Kidney (tissue), 14 donors: ENCODE data around the gene RASGRP2. TPM values are rescaled to one million over a fixed set of nuclear protein-coding genes. Genes with fewer than 3 reads are reported as not detected.

Experiments used
- DNase-seq, 5 donors: peaks; one replicate each; pipeline ENCODE4 v3.0.0-alpha.2; 2013 to 2020
- FAIRE-seq: peaks from 2 replicates; lab custom pipeline; 2012; peaks lifted over from hg19 to GRCh38; lab: Jason Lieb, UNC
- H3K27ac ChIP-seq, 2 donors: one replicate each; pipeline ENCODE4 v1.7.0; 2013; ENCODE audit warnings: low read depth in 2 of 2, low read length in 2 of 2, inconsistent platforms in 1 of 2
- H3K27me3 ChIP-seq: one replicate; pipeline ENCODE4 v1.7.1; 2013; ENCODE audit warnings: low read length, inconsistent platforms; ENCODE audit not compliant: control insufficient read depth, insufficient read depth
- H3K36me3 ChIP-seq, 3 donors: one replicate each; pipeline versions ENCODE4 v1.7.0 to v1.7.1; 2013; ENCODE audit warnings: low read length in 3 of 3, control low read depth in 1 of 3, inconsistent platforms in 1 of 3; ENCODE audit not compliant: insufficient read depth in 3 of 3, control insufficient read depth in 2 of 3
- H3K4me1 ChIP-seq, 3 donors: one replicate each; pipeline versions ENCODE4 v1.7.0 to v1.7.1; 2013; ENCODE audit warnings: low read length in 3 of 3, inconsistent platforms in 1 of 3, low read depth in 1 of 3; ENCODE audit not compliant: control insufficient read depth in 2 of 3, insufficient read depth in 2 of 3
- H3K4me3 ChIP-seq, 3 donors: one replicate each; pipeline versions ENCODE4 v1.7.0 to v1.8.1; 2013; ENCODE audit warnings: low read length in 3 of 3, control low read depth in 1 of 3, inconsistent platforms in 1 of 3
- H3K9ac ChIP-seq, 3 donors: one replicate each; pipeline versions ENCODE4 v1.7.0 to v1.7.1; 2013; ENCODE audit warnings: low read length in 3 of 3, control low read depth in 1 of 3, inconsistent platforms in 1 of 3
- H3K9me3 ChIP-seq, 3 donors: one replicate each; pipeline versions ENCODE4 v1.7.0 to v1.7.1; 2013; ENCODE audit warnings: low read length in 3 of 3, control low read depth in 1 of 3, inconsistent platforms in 1 of 3; ENCODE audit not compliant: control insufficient read depth in 2 of 3, insufficient read depth in 1 of 3
- CTCF ChIP-seq: IDR thresholded peaks from 3 replicates; pipeline ENCODE4 v1.5.1; 2012; ENCODE audit warnings: mild to moderate bottlenecking, moderate library complexity, borderline replicate concordance; ENCODE audit not compliant: insufficient read depth; ENCODE audit errors: extremely low read depth
- intact Hi-C: fragments of 100-400 bp; cut with DNase I; formaldehyde crosslinking; loops from one replicate; pipeline ENCODE4 v1.11.1; 2022
- polyA plus RNA-seq: library from polyadenylated mRNA; stranded (reverse); fragments of 350-450 nt; fragmentation: Illumina TruSeq; extraction: RNeasy Lipid Tissue Mini Kit (QIAGEN cat#74804); gene quantifications from one replicate; pipeline ENCODE4 v1.2.3, GENCODE V29; 2014; ENCODE audit warnings: low read depth, low replicate concordance; ENCODE audit not compliant: insufficient read depth
- total RNA-seq: library from RNA; stranded (reverse); fragmentation: NEBNext Ultra II Directional; extraction: Animal tissue kit (Norgen Biotek cat#: 25700); gene quantifications from one replicate; pipeline ENCODE4 v1.2.1, GENCODE V29; 2021
- donor health status: control.
- donor health status: control.
- donor health status: control.
- donor health status: control.
- donor health status: control.
- donor health status: DM: yes; HTN: yes; CAD: no.
- donor health status: Normal renal cell carcinoma (clear cell type).

The RASGRP2 gene
- total and polyA plus RNA-seq, 2 donors from 2014 or later: 14.1 to 42.6 TPM

- Histone ChIP-seq H3K36me3 (peaks cover 0 to 3% (median 0%) of the 10 kb centered on the region in 3 donors), H3K4me3 (no peak overlapping the region), H3K9ac (no peak overlapping the region), H3K4me1 (peaks cover 3 to 24% (median 23%) of the 10 kb centered on the region in 3 donors), H3K9me3 (no peaks in the 10 kb centered on the region), H3K27me3 (no peaks in the 10 kb centered on the region), H3K27ac (no peak overlapping the region)
- no peak for TF ChIP-seq CTCF
- DNase-seq (peak in 2 of 5 donors; percentile 35 to 53), FAIRE-seq (no peak)
- intact Hi-C loops: no loop called here
Measured at GRCh38 chr11:64757549-64758329, 13.8 kb upstream of the RASGRP2 start.

GRCh38 chr11:64755681-64756361 lies 11.9 kb upstream of the RASGRP2 start:
- Histone ChIP-seq H3K9ac (no peak overlapping the region), H3K27ac (no peak overlapping the region), H3K4me3 (no peak overlapping the region), H3K36me3 (no peaks in the 10 kb centered on the region), H3K27me3 (no peaks in the 10 kb centered on the region), H3K9me3 (no peaks in the 10 kb centered on the region), H3K4me1 (peaks cover 0 to 15% (median 14%) of the 10 kb centered on the region in 3 donors)
- peak in 2 of 5 donors; percentile 29 to 40 for DNase-seq
- intact Hi-C loops: no loop called here
- no peak for FAIRE-seq
- TF ChIP-seq CTCF: no peak

GRCh38 chr11:64754919-64755662 lies 11.1 kb upstream of the RASGRP2 start:
- DNase-seq: peak in 1 of 5 donors; percentile 59
- Histone ChIP-seq H3K27me3 (no peaks in the 10 kb centered on the region), H3K9me3 (no peaks in the 10 kb centered on the region), H3K36me3 (no peaks in the 10 kb centered on the region), H3K4me3 (no peak overlapping the region), H3K4me1 (peaks cover 0 to 8% (median 7%) of the 10 kb centered on the region in 3 donors), H3K27ac (no peak overlapping the region), H3K9ac (no peak overlapping the region)
- intact Hi-C loops: no loop called here
- TF ChIP-seq CTCF: no peak
- no peak for FAIRE-seq
